IPS-20b (cell line): ENCODE results near the gene SMIM33.
"Not testable (repeated sequence)": the region's sequence is repeated elsewhere in the genome, so short reads cannot be mapped to it uniquely, and the experiment has no call there.

Experiments used
- H3K27ac ChIP-seq: one replicate; pipeline ENCODE4 v1.5.1; 2013; ENCODE audit warnings: low read length
- H3K27me3 ChIP-seq: 2 replicates; pipeline ENCODE4 v1.6.1; 2013; ENCODE audit warnings: mild to moderate bottlenecking, low read length, inconsistent platforms; ENCODE audit not compliant: insufficient read depth
- H3K36me3 ChIP-seq: 2 replicates; pipeline ENCODE4 v1.6.1; 2013; ENCODE audit warnings: low read depth, mild to moderate bottlenecking, inconsistent platforms, low read length, moderate library complexity; ENCODE audit not compliant: insufficient read depth
- H3K4me1 ChIP-seq: 2 replicates; pipeline ENCODE4 v1.6.1; 2013; ENCODE audit warnings: mild to moderate bottlenecking, control low read depth, inconsistent platforms, low read length, moderate library complexity; ENCODE audit not compliant: insufficient read depth
- H3K4me3 ChIP-seq: 2 replicates; pipeline ENCODE4 v1.5.1; 2013; ENCODE audit warnings: mild to moderate bottlenecking, low read length, inconsistent platforms
- H3K9ac ChIP-seq: 2 replicates; pipeline ENCODE4 v1.6.1; 2013; ENCODE audit warnings: low read depth, mild to moderate bottlenecking, inconsistent platforms, low read length, moderate library complexity
- H3K9me3 ChIP-seq: 2 replicates; pipeline ENCODE4 v1.6.1; 2013; ENCODE audit warnings: mild to moderate bottlenecking, low read depth, low read length, inconsistent platforms; ENCODE audit not compliant: insufficient read depth

SMIM33 gene

DNA sequence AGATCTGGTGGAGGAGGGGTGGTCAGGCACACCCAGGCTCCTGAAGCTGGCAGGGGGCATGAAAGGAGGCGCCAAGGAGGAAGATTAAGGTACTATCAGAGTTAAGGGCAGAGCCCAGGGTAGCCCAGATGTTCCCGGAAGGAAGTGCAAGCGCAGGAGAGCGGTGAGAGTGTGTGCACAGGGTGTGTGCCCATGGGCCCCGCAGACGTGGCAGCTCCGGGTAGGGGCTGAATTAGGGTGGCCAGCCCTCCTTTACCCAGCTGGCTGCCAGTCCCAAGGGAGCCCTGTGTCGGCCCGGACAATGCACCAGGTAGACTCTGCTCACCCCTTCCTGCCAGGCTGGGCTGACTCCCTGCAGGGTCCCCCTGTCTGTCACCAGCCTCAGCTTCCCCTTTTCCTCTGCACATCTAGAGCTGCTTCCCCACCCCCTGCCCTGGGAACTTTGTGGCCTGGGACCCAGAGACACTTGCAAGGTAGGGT lies at the start of gene SMIM33:
TSS of gene SMIM33 (plus strand) at position 184 of the 480 bp plus-strand sequence. CDS start at position 302, 118 bp downstream.
- H3K36me3 ChIP-seq, result no peaks in the 10 kb centered on the region
- no peak within 1 kb of the TSS for H3K4me3 ChIP-seq
- H3K27ac ChIP-seq, result no peak within 1 kb of the TSS
- H3K9me3 ChIP-seq, result no peaks in the 10 kb centered on the region
- H3K9ac ChIP-seq, result no peak within 1 kb of the TSS
- H3K4me1 ChIP-seq, result peaks cover 23% of the 10 kb centered on the region; the same call in 1 of the 2 replicates
- H3K27me3 ChIP-seq, result 0 out of 2 replicates have a peak, but pooled peaks cover 9% of the 10 kb centered on the region

DNA sequence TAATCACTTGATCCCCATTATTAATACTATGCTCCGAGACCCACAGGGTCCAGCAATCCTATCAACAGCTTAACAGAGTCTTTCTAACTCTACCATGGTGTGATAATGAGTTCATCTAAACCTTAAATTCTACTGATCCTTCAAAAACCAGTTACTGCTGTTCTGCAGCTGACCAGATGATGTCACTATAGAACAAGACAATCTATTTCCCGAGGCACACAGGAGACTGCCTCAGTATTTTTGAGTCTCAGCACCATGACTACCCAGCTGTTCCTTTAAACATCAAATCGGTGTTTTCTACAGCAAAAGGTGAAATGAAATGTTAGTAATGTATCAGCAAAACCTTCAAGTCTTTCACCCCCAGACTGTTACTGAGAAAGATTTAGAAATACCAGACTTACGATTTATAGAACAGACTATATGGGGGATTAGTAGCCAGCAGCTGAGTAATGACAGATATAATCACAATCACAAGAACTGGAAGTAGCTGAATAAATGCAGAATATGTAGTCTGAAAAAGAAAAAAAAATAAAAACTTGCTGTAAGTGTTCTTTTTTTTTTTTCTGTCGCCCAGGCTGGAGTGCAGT lies 48.4 kb upstream of the SMIM33 start:
- no peak overlapping the region for H3K27ac ChIP-seq
- no peak overlapping the region for H3K4me3 ChIP-seq
- peaks cover 74% of the 10 kb centered on the region for H3K36me3 ChIP-seq
- H3K9me3 ChIP-seq, result no peaks in the 10 kb centered on the region
- no peaks in the 10 kb centered on the region for H3K27me3 ChIP-seq
- peaks cover 8% of the 10 kb centered on the region; the same call in 1 of the 2 replicates for H3K4me1 ChIP-seq
- no peak overlapping the region for H3K9ac ChIP-seq

DNA sequence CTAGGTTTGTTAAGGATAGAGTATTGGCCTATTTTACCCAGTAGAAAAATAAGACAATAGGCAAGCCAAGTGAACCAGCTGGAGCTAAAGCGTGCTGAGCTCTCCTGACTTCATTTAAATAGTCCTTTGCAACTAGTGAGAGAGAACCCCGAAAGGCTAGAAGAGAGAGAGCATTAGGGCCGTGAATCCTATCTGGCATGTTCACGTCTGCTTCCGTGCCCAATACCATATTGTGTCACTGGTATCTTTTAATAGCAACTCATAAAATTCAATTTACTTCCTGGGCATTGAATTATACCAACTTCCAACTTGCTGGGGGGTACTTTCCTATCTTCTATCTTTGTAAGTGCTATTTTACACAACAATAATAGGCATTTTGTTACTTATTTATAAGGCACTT lies 45.3 kb upstream of the SMIM33 start:
- Histone ChIP-seq H3K27me3 (no peaks in the 10 kb centered on the region), H3K4me1 (no peaks in the 10 kb centered on the region), H3K36me3 (peaks cover 76% of the 10 kb centered on the region), H3K9me3 (no peaks in the 10 kb centered on the region), H3K4me3 (no peak overlapping the region), H3K27ac (no peak overlapping the region), H3K9ac (no peak overlapping the region)

DNA sequence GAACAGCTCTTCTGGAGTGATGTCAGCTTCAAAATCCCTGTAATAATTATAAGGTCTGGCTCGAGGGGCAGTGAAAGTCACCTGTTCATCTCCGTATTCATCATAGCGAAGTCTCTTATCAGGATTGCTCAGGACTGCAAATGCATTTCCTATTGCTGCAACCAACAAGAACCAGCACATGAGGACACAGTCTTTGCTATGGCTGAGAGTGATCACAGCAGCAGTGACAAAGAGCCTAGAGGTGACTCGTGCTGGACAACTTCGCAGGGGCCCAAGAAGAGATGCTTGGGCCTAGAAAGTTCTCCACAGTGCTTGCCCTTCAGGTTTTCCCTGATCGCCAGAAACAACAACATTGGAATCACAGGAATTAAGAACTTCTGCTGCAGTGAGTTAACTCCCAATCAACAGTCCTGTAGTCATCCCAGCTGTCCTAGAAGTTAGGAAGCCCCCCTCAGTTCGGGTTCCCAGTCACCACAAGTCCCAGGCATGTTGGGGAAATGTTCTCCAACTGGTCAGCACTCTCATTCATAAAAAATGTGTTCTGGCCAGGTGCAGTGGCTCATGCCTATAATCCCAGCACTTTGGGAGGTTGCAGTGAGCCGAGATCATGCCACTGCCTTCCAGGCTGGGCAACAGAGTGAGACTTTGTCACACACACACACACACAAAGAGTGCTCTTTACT lies 44.5 kb upstream of the SMIM33 start:
- no peaks in the 10 kb centered on the region for H3K9me3 ChIP-seq
- peaks cover 69% of the 10 kb centered on the region for H3K36me3 ChIP-seq
- no peaks in the 10 kb centered on the region for H3K27me3 ChIP-seq
- no peak overlapping the region for H3K4me3 ChIP-seq
- no peak overlapping the region for H3K27ac ChIP-seq
- no peak overlapping the region for H3K9ac ChIP-seq
- no peaks in the 10 kb centered on the region for H3K4me1 ChIP-seq

DNA sequence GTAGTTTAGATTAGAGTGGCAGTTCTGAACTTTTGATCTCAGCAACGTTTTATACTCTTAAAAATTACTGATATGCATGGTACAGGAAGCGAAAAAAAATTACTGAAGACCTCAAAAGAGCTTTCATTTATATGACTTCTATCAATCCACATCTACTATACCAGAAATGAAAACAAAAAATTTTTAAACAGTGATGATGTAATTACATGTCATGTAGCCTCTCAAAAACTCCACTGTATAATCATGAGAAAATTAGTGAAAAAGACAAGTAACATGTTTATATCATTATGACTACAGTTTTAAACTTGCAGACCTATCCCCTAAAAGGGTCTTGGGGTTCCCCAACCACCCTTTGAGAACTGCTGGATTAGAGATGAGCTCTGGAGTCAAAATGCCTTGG lies 40.8 kb upstream of the SMIM33 start:
- H3K4me1 ChIP-seq, result no peaks in the 10 kb centered on the region
- no peak overlapping the region for H3K9ac ChIP-seq
- H3K36me3 ChIP-seq, result peaks cover 49% of the 10 kb centered on the region
- no peak overlapping the region for H3K4me3 ChIP-seq
- no peaks in the 10 kb centered on the region for H3K27me3 ChIP-seq
- H3K27ac ChIP-seq, result no peak overlapping the region
- H3K9me3 ChIP-seq, result no peaks in the 10 kb centered on the region

DNA sequence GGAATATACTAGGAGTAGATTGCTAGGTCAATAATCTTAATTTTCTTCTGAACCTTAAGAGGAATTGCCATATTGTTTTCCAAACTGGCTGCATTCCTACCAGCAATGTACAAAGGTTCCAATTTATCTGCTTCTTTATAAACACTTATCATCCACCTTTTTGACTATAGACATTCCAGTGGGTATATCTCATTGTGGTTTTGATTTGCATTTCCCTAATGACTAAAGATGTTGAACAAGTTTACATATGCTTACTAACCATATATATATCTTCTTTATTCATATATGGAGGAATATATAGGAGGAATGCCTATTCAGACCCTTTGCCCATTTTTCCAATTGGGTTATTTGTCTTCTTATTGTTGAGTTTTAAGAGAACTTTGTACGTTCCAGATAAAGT lies 39.1 kb upstream of the SMIM33 start:
- no peak overlapping the region for H3K27ac ChIP-seq
- H3K9me3 ChIP-seq, result no peaks in the 10 kb centered on the region
- peaks cover 34% of the 10 kb centered on the region for H3K36me3 ChIP-seq
- no peak overlapping the region for H3K9ac ChIP-seq
- no peaks in the 10 kb centered on the region for H3K27me3 ChIP-seq
- H3K4me1 ChIP-seq, result no peaks in the 10 kb centered on the region
- H3K4me3 ChIP-seq, result no peak overlapping the region

DNA sequence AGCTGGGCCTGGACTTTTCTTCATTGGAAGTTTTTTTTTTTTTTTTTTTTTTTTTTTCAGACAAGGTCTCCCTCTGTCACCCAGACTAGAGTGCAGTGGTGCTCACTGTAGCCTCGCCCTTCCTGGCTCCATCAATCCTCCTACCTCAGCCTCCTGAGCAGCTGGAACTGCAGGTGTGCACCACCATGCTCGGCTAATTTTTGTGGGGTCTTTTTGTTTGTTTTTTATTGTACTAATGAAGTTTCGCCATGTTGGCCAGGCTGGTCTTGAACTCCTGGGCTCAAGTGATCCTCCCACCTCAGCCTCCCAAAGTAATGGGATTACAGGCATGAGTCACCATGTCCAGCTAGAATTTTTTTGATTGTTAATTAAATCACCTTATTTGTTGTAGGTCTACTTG lies 35.1 kb upstream of the SMIM33 start:
- Histone ChIP-seq H3K27me3 (no peaks in the 10 kb centered on the region), H3K9me3 (no peaks in the 10 kb centered on the region), H3K27ac (no peak overlapping the region), H3K4me3 (no peak overlapping the region), H3K36me3 (peaks cover 14% of the 10 kb centered on the region; the same call in 1 of the 2 replicates), H3K4me1 (peaks cover 7% of the 10 kb centered on the region; the same call in 1 of the 2 replicates), H3K9ac (no peak overlapping the region)

DNA sequence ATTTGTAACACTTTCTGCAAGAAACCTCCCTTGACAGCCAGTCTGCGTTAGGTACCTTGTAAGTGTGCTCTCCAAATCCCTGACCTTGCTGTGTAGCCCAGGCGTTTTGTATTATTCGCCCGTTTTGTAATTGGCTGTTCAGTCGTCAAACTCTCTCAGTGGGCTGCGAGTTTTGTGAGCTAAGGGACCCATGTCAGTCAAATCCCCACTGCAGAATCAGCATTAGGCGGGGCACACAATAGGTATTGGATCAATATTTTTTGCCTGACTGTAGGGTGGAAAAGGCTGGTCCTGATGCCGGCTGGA lies 32.1 kb upstream of the SMIM33 start:
- H3K36me3 ChIP-seq, result peaks cover 6% of the 10 kb centered on the region; the same call in 1 of the 2 replicates
- peaks cover 7% of the 10 kb centered on the region; the same call in 1 of the 2 replicates for H3K4me1 ChIP-seq
- H3K4me3 ChIP-seq, result peak overlapping the region; percentile 94
- H3K9ac ChIP-seq, result peak overlapping the region; percentile 46; the same call in 1 of the 2 replicates
- H3K27ac ChIP-seq, result no peak overlapping the region
- H3K27me3 ChIP-seq, result no peaks in the 10 kb centered on the region
- H3K9me3 ChIP-seq, result no peaks in the 10 kb centered on the region

DNA sequence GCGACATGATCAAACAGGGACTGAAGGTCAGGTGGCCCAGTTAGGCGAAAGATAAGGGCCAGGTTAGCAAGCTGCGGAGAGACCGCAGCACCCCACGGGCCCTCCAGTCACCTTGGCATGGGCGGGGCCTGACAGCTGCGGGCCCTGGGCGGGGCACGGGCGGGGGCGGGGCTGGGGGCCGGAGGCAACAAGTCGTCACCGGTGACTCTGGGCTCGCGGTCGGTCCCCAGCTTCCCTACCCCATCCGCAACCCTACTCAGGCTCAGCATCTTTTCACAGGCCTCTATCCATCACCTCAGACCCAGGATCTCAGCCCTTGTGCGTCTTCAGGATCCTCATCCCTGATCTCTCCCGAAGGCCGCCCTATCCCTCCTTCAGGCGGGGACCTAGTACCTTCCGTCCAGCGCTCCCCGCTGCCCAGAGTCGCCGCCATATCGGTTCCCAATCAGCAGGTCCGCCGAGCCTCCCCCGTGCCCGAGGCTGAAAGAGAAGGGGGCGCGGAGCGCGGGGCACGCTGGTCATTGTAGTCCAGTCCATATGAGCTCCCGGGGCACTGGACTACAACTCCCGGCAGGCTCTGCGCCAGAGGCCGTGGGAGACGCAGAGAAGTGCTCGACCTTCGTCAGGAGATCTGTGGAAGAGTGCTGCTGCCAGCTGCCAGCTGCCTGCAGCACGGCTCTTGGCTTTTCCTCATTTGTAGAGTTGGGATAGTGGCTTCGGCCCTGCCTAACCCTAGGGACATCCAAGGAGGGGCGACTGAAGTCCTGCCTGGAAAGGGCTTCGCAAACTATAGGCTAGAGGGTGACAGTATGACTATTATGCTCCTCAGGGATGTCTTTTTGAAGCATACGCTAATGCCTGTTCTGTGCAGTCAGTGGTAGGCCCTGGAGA lies 31.5 kb upstream of the SMIM33 start, which contains the start of gene DNAJC18:
TSS of gene DNAJC18 (minus strand) at position 513 of the 891 bp plus-strand sequence. CDS start at position 433, 80 bp downstream.
- Histone ChIP-seq H3K4me1 (peaks cover 7% of the 10 kb centered on the region; the same call in 1 of the 2 replicates), H3K9me3 (no peaks in the 10 kb centered on the region), H3K27me3 (no peaks in the 10 kb centered on the region), H3K27ac (no peak within 1 kb of the TSS), H3K9ac (peak within 1 kb of the TSS; percentile 96), H3K36me3 (peaks cover 6% of the 10 kb centered on the region; the same call in 1 of the 2 replicates), H3K4me3 (peak within 1 kb of the TSS; percentile 94)

DNA sequence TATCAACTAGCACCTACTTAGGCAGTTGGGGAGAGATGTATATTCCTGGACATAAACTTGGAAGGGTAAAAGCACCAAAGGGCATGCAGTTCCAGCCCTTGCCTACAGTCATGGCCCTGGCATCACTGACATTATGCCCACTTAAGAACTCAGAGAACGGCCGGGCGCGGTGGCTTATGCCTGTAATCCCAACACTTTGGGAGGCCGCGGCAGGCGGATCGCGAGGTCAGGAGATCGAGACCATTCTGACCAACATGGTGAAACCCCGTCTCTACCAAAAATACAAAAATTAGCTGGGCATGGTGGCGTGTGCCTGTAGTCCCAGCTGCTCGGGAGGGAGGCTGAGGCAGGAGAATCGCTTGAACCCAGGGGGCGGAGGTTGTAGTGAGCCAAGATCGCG lies 30.4 kb upstream of the SMIM33 start:
- not testable (repeated sequence) for H3K27me3 ChIP-seq, H3K9ac ChIP-seq, H3K36me3 ChIP-seq, H3K4me1 ChIP-seq, H3K4me3 ChIP-seq, H3K27ac ChIP-seq, H3K9me3 ChIP-seq

DNA sequence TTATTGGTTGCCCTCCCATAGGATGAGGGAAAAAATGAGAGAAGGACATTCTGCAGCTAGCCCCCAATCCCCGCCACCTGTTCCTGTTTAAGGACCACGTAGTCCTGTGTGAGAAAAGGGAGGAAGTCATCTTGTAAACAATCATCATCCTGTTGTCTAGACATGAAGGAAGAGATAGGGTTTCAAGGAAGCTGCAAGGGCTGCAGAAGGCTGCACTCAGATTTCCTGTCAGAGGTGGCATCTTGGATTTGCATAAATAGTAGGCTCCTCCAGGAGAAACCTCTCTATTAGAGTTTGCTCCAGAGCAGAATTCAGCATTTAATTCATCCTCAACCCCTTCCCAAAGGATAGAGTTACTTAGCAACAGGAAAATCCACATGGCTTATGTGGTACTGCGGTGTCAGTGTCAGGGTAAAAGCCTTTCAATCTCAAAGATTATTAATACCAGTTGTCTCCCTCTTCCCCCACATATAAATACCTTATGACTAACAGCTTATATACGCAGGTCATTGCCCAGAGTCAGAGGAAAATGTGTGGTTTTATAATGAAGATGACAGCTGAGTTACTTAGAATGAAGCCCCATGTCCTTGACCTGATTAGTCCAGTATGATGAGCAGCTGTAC lies 26.9 kb upstream of the SMIM33 start:
- Histone ChIP-seq H3K9me3 (no peaks in the 10 kb centered on the region), H3K4me3 (no peak overlapping the region), H3K9ac (no peak overlapping the region), H3K36me3 (no peaks in the 10 kb centered on the region), H3K27ac (no peak overlapping the region), H3K4me1 (peaks cover 4% of the 10 kb centered on the region; the same call in 1 of the 2 replicates), H3K27me3 (no peaks in the 10 kb centered on the region)
